ENCODE results near the gene KRTAP5-8. TPM values are rescaled to one million over a fixed set of nuclear protein-coding genes. Genes with fewer than 3 reads are reported as not detected.
A peak's percentile ranks its signal among the peaks of the same experiment; 100 is the strongest.

The KRTAP5-8 gene
- total RNA-seq, 1 donor from 2014 or later, result not detected

DNA sequence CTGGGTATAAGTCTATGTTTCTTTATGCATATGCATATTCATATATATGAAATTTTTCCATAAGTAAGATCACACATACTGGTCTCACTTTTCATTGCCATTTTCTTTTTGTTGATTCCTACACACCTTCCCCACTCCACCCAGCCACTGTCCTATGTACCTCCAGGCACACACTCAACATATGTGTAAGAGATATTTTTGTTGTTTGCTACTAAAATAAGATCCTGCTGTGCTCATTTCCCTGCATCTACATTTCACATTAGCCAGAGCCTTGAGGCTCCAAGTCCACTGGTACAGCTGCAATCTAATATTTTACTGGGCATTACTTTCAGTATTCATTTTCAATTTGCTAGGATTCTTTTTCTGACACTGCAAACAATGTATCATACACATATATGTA is 19.4 kb downstream of the KRTAP5-8 start:
- Mint-ChIP-seq H3K36me3 (ENCODE audit: low read depth) (no peaks in the 10 kb centered on the region), H3K4me3 (ENCODE audit: unreplicated experiment) (no peak overlapping the region), H3K27me3 (ENCODE audit: low read depth) (peaks cover 22% of the 10 kb centered on the region), H3K9me3 (ENCODE audit: low read depth) (peaks cover 13% of the 10 kb centered on the region), H3K4me1 (ENCODE audit: low read depth) (no peaks in the 10 kb centered on the region), H3K27ac (ENCODE audit: unreplicated experiment) (no peak overlapping the region)
- TF ChIP-seq, protein P1, sequence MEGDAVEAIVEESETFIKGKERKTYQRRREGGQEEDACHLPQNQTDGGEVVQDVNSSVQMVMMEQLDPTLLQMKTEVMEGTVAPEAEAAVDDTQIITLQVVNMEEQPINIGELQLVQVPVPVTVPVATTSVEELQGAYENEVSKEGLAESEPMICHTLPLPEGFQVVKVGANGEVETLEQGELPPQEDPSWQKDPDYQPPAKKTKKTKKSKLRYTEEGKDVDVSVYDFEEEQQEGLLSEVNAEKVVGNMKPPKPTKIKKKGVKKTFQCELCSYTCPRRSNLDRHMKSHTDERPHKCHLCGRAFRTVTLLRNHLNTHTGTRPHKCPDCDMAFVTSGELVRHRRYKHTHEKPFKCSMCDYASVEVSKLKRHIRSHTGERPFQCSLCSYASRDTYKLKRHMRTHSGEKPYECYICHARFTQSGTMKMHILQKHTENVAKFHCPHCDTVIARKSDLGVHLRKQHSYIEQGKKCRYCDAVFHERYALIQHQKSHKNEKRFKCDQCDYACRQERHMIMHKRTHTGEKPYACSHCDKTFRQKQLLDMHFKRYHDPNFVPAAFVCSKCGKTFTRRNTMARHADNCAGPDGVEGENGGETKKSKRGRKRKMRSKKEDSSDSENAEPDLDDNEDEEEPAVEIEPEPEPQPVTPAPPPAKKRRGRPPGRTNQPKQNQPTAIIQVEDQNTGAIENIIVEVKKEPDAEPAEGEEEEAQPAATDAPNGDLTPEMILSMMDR (IDR thresholded peaks at IDR 0.05), result no peak
- DNase-seq (ENCODE audit: low spot score), result no peak

DNA sequence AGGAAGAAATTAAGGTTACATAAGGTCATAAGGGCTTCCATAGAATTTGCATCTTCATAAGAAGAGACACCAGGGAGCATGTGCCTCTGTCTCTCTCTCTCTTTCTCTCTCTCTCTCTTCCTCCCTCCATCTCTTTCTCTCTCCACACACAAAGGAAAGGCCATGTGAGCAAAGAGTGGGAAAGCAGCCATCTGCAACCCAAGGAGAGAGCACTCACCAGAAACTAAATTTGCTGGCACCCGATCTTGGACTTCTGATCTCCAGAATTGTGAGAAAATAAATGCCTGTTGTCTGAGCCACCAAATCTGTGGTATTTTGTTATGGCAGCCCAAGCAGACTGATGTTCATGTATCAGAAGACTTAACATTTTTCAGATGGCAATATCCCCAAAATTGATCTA is 21.2 kb downstream of the KRTAP5-8 start:
- Mint-ChIP-seq H3K4me1 (ENCODE audit: low read depth) (no peaks in the 10 kb centered on the region), H3K36me3 (ENCODE audit: low read depth) (no peaks in the 10 kb centered on the region), H3K27ac (ENCODE audit: unreplicated experiment) (no peak overlapping the region), H3K4me3 (ENCODE audit: unreplicated experiment) (no peak overlapping the region), H3K27me3 (ENCODE audit: low read depth) (peaks cover 34% of the 10 kb centered on the region), H3K9me3 (ENCODE audit: low read depth) (peaks cover 15% of the 10 kb centered on the region)
- TF ChIP-seq, protein P1 (IDR thresholded peaks at IDR 0.05), result no peak
- DNase-seq (ENCODE audit: low spot score), result no peak

DNA sequence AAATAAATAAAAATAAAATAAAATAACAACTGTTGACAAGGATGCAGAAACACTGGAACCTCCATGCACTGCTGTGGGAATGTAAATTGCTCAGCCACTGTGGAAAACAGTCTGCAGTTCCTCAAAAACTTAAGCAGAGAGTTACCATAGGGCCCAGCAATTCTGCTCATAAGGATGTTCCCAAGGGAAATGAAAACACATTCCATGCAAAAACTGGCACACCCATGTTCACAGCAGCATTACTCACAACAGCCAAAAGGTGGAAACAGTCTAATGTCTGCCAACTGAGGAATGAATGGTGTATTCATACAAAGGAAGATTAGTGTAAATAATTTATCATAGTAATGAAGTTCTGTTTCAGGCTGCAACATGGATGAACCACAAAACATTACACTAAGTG is 24.3 kb downstream of the KRTAP5-8 start:
- no peaks in the 10 kb centered on the region for H3K36me3 Mint-ChIP-seq (ENCODE audit: low read depth)

DNA sequence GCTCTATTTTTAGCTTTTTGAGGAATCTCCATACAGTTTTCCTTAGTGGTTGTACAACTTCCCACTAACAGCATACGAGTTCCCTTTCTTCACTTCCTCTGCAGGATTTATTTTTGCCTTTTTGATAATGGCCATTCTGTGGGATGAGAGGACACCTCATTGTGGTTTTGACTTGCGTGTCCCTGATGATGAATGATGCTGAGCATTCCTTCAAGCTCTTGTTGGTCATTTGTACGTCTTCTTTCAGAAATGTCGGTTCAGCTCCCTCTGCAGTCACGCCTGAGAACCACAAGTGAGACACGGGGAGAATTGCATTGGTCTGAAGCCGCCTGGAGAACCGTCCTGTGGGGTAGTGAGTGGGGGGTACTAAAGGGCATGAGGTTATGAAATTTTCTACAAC is 25.6 kb downstream of the KRTAP5-8 start:
- no peak overlapping the region for H3K4me3 Mint-ChIP-seq (ENCODE audit: unreplicated experiment)
- peaks cover 51% of the 10 kb centered on the region for H3K27me3 Mint-ChIP-seq (ENCODE audit: low read depth)
- no peak for DNase-seq (ENCODE audit: low spot score)
- TF ChIP-seq, protein P1 (IDR thresholded peaks at IDR 0.05), result peak; percentile 57
- H3K36me3 Mint-ChIP-seq (ENCODE audit: low read depth), result no peaks in the 10 kb centered on the region
- no peaks in the 10 kb centered on the region for H3K4me1 Mint-ChIP-seq (ENCODE audit: low read depth)
- no peak overlapping the region for H3K27ac Mint-ChIP-seq (ENCODE audit: unreplicated experiment)
- H3K9me3 Mint-ChIP-seq (ENCODE audit: low read depth), result peaks cover 15% of the 10 kb centered on the region

More for the DNA sequence above, 24.3 kb downstream of the KRTAP5-8 start:
- no peak for DNase-seq (ENCODE audit: low spot score)
- H3K27ac Mint-ChIP-seq (ENCODE audit: unreplicated experiment), result no peak overlapping the region
- peaks cover 15% of the 10 kb centered on the region for H3K9me3 Mint-ChIP-seq (ENCODE audit: low read depth)
- TF ChIP-seq, protein P1 (IDR thresholded peaks at IDR 0.05), result no peak
- H3K4me1 Mint-ChIP-seq (ENCODE audit: low read depth), result no peaks in the 10 kb centered on the region
- peaks cover 48% of the 10 kb centered on the region for H3K27me3 Mint-ChIP-seq (ENCODE audit: low read depth)
- no peak overlapping the region for H3K4me3 Mint-ChIP-seq (ENCODE audit: unreplicated experiment)

DNA sequence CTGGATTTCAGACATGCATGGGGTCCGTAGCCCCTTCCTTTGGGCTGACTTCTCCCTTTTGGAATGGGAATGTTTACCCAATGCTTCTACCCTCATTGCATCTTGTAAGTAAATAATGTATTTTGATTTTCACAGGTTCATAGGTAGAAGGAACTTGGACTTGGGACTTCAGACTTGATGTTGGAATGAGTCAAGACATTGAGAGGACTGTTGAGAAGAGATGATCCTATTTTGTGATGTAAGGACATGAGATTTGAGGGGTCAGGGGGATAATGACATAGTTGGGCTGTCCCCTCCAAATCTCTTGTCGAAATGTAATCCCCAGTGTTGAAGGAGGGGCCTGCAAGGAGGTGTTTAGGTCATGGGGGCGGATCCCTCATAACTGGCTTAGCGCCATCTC is 26.6 kb downstream of the KRTAP5-8 start:
- no peaks in the 10 kb centered on the region for H3K36me3 Mint-ChIP-seq (ENCODE audit: low read depth)
- no peak overlapping the region for H3K27ac Mint-ChIP-seq (ENCODE audit: unreplicated experiment)
- H3K27me3 Mint-ChIP-seq (ENCODE audit: low read depth), result peaks cover 50% of the 10 kb centered on the region
- no peaks in the 10 kb centered on the region for H3K4me1 Mint-ChIP-seq (ENCODE audit: low read depth)
- TF ChIP-seq, protein P1 (IDR thresholded peaks at IDR 0.05), result no peak
- H3K4me3 Mint-ChIP-seq (ENCODE audit: unreplicated experiment), result no peak overlapping the region
- DNase-seq (ENCODE audit: low spot score), result no peak
- peaks cover 15% of the 10 kb centered on the region for H3K9me3 Mint-ChIP-seq (ENCODE audit: low read depth)
